GM12892 (cell line): ENCODE measurements around the gene PROC.
"Not testable (repeated sequence)": the region's sequence is repeated elsewhere in the genome, so short reads cannot be mapped to it uniquely, and the experiment has no call there.

Source experiments
- DNase-seq: peaks from one replicate; pipeline ENCODE4 v3.0.0; 2011; ENCODE audit not compliant: insufficient read length
- FAIRE-seq: peaks from 2 replicates; lab custom pipeline; 2011; peaks lifted over from hg19 to GRCh38; lab: Jason Lieb, UNC
- POLR2A ChIP-seq: IDR thresholded peaks from 2 replicates; pipeline ENCODE4 v1.6.1; 2011; ENCODE audit warnings: low read depth, low read length, control low read depth
- POLR2AphosphoS5 ChIP-seq: IDR thresholded peaks from 2 replicates; pipeline ENCODE4 v1.6.1; 2011; ENCODE audit warnings: low read depth, low read length, control low read depth
- TAF1 ChIP-seq: IDR thresholded peaks from 2 replicates; pipeline ENCODE4 v1.6.1; 2011; ENCODE audit warnings: low read depth, mild to moderate bottlenecking, control low read depth, low read length, borderline replicate concordance

PROC gene

DNA sequence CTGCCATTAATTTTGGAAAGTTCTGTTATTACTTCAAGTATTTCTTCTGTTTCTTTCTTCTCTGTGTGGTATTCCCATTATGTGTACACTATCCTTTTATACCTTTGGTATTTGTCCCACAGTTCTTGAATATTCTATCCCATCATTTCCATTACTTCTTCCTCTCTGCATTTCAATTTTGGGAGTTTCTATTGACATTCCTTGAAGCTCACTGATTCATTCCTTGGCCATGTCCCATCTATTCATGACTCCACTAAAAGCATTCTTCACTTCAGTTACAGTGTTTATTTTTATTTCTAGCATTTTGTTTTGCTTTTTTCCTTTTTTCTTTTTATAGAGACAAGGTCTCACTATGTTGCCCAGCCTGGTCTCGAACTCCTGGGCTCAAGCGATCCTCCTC, 30.3 kb downstream of the PROC start:
- TF ChIP-seq POLR2A (no peak), TAF1 (no peak)
- FAIRE-seq = no peak
- DNase-seq = no peak

DNA sequence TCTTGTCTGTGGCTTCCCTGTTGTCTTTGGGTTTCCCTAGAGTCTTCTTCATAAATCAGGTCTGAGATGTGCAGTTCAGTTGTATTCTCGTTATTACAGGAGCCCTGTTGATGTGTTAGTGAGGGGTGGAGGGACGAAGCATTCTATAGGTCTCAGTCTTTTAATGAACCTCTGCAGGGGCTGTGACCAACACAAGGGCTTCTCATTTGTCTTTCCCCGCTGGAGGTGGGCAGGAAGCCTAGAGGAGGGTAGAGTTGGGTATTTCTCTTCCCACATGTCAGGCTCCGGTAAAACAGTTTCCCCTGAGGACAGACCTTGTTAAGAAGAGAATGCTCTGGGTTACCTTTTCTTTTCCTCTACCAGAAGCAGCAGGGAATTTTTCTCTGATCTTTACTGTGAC, 31.2 kb downstream of the PROC start:
- DNase-seq = no peak
- FAIRE-seq = no peak
- TF ChIP-seq TAF1 (no peak), POLR2A (no peak), POLR2AphosphoS5 (no peak)

GRCh38 chr2:127449898-127450297, 31.7 kb downstream of the PROC start:
- DNase-seq = no peak
- no peak for FAIRE-seq
- TF ChIP-seq POLR2AphosphoS5 = no peak
- TF ChIP-seq POLR2A = no peak

GRCh38 chr2:127451981-127452380, 33.8 kb downstream of the PROC start:
- FAIRE-seq = no peak
- DNase-seq = no peak
- TF ChIP-seq POLR2A = no peak
- no peak for TF ChIP-seq POLR2AphosphoS5
- no peak for TF ChIP-seq TAF1

GRCh38 chr2:127452423-127452822, 34.2 kb downstream of the PROC start:
- not testable (repeated sequence) for FAIRE-seq, DNase-seq

- no peak for DNase-seq
- no peak for TF ChIP-seq POLR2A
- FAIRE-seq = no peak
Observed at GRCh38 chr2:127453013-127453391, 34.8 kb downstream of the PROC start.

GRCh38 chr2:127453392-127454171, 35.4 kb downstream of the PROC start:
- TF ChIP-seq TAF1 = no peak
- DNase-seq (no peak), FAIRE-seq (no peak)

- no peak for FAIRE-seq
- DNase-seq = no peak
Observed at GRCh38 chr2:127454595-127455565, 36.7 kb downstream of the PROC start.

DNA sequence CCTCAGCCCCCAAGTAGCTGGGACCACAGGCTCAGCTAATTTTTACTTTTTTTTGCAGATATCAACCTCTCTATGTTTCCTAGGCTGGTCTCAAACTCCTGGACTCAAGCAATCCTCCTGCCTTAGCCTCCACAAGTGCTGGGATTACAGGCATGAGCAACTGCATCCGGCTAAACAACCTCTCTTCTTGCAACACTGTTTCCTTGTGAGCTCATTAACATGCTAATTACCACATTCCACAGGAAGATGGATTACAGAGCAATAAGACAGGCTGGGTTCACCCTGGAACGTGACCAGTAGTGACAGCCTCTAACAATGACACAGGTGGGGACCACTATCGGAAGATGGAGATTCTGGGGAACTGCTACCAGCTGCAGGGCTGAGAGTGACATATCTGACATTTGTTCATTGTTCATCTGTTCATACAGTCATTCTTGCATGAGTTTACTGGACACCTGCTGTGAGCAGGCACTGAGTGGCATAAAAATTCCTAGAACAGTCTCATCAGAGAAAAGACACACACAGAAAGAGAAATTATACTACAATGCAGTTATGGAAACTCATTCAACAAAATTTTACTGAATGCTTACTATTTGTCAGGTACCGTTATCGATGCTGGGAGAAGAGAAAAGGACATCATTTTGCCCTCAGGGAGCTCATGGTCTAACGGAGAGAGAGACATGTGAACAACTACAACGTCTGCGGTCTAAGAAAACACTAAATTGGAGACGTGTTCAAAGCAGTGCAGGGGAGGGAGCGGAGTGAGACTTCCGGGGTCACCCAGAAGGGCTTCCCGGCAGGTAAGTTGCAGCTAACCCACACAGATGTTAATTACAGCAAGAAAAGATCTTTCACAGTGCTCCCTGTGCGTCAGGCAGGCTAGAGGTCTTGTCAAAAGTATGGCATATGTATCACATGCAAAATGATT, 37.6 kb downstream of the PROC start:
- TF ChIP-seq POLR2AphosphoS5 (no peak), TAF1 (no peak), POLR2A (no peak)
- FAIRE-seq = no peak
- DNase-seq = no peak

More at GRCh38 chr2:127454595-127455565, 36.7 kb downstream of the PROC start:
- TF ChIP-seq POLR2AphosphoS5 (no peak), POLR2A (no peak), TAF1 (no peak)

DNA sequence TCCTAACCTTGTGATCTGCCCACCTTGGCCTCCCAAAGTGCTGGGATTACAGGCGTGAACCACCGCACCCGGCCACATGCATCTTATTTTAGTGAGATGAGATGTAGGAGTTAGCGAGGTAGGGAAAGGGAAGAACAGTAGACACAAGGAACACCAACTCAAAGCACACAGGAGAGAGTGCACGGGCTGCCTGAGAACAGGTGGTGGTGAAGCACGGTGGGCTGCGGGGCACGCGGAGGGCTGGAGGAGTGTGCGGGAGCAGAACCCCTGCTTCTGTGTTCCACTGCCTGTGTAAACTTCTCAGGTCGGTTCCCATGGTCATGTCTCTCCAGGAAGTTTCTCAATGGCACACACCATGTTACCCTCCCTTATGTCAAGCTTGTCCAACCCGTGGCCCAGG, 38.7 kb downstream of the PROC start:
- FAIRE-seq (no peak), DNase-seq (no peak)
- TF ChIP-seq POLR2AphosphoS5 = no peak
- TF ChIP-seq POLR2A = no peak
- TF ChIP-seq TAF1 = no peak

DNA sequence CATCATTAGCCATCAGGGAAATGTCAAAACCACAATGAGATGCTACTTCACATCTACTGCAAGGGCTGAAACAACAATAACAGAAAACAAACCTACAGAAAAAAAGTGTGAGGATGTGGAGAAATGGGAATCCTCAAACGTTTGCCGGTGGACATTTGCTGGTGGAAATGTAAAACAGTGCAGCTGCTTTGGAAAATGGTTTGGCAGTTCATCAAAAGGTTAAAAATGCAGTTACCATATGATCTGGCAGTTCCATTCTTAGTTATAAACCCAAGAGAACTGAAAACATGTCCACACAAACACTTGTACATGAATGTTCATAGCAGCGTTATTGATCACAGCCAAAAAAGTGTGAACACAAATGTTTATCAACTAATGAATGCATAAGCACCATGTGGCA, 44.2 kb downstream of the PROC start:
- DNase-seq (no peak), FAIRE-seq (no peak)
- TF ChIP-seq POLR2AphosphoS5 = no peak
- no peak for TF ChIP-seq TAF1
- TF ChIP-seq POLR2A = no peak
